SK-N-SH (cell line): ENCODE data around the gene CGN. TPM values are rescaled to one million over a fixed set of nuclear protein-coding genes. Genes with fewer than 3 reads are reported as not detected.

Experiments
- CTCF ChIA-PET: fragments of 300-600, 350-600 bp; formaldehyde crosslinking; extraction: SDS; loops from one replicate; lab custom pipeline; 2021; lab: Yijun Ruan, JAX
- POLR2A ChIA-PET: fragments of 350-600 bp; sonication (Branson Sonifier 250); formaldehyde crosslinking; extraction: SDS; loops from one replicate; lab custom pipeline; 2020; ENCODE audit warnings: antibody characterized with exemption, inconsistent platforms; lab: Yijun Ruan, JAX
- DNase-seq: peaks from one replicate; pipeline ENCODE4 v3.0.0; 2012
- H2AFZ ChIP-seq: fragments of 200-600 bp; sonication (generic); 2 replicates; pipeline ENCODE4 v1.8.1; 2016; ENCODE audit warnings: antibody characterized with exemption, mild to moderate bottlenecking, low read depth
- H3F3A ChIP-seq: fragments of 200-600 bp; sonication (generic); replicated peaks from 2 replicates; pipeline ENCODE3; 2016; ENCODE audit warnings: antibody characterized with exemption, mild to moderate bottlenecking; ENCODE audit not compliant: insufficient read depth
- H3K27ac ChIP-seq, 2 experiments: fragments of 200-500 bp in 1 of 2; fragments of 200-600 bp in 1 of 2; sonication (Bioruptor generic) in 1 of 2; sonication (generic), shearing (Covaris generic) in 1 of 2; 2 replicates each; pipeline versions ENCODE4 v1.5.1 to v1.6.1; 2014 to 2016; ENCODE audit warnings: low read depth in 2 of 2, inconsistent platforms in 1 of 2, low read length in 1 of 2, mild to moderate bottlenecking in 1 of 2, mixed read lengths in 1 of 2
- H3K27me3 ChIP-seq: fragments of 200-600 bp; sonication (generic), shearing (Covaris generic); 2 replicates; pipeline ENCODE4 v1.6.1; 2016; ENCODE audit warnings: mixed run types; ENCODE audit not compliant: insufficient read depth
- H3K36me3 ChIP-seq, 2 experiments: fragments of 200-500 bp in 1 of 2; fragments of 200-600 bp in 1 of 2; sonication (Bioruptor generic) in 1 of 2; sonication (generic) in 1 of 2; replicated peaks in 1 of 2; 2 replicates each; pipeline versions ENCODE3 to v1.5.1; 2014 to 2016; ENCODE audit warnings: low read length in 1 of 2, mild to moderate bottlenecking in 1 of 2; ENCODE audit not compliant: insufficient read depth in 2 of 2, control insufficient read depth in 1 of 2
- H3K4me1 ChIP-seq, 2 experiments: fragments of 200-500 bp in 1 of 2; fragments of 200-600 bp in 1 of 2; sonication (Bioruptor generic) in 1 of 2; sonication (generic), shearing (Covaris generic) in 1 of 2; 2 replicates each; pipeline versions ENCODE4 v1.5.1 to v1.6.1; 2014 to 2016; ENCODE audit warnings: low read depth in 1 of 2, low read length in 1 of 2, mixed run types in 1 of 2; ENCODE audit not compliant: insufficient read depth in 2 of 2, control insufficient read depth in 1 of 2
- H3K4me2 ChIP-seq: fragments of 200-600 bp; sonication (generic), shearing (Covaris generic); 2 replicates; pipeline ENCODE4 v1.6.1; 2017; ENCODE audit warnings: mixed run types
- H3K4me3 ChIP-seq, 2 experiments: fragments of 200-500 bp in 1 of 2; fragments of 200-600 bp in 1 of 2; sonication (Bioruptor generic) in 1 of 2; sonication (generic), shearing (Covaris generic) in 1 of 2; 2 replicates each; pipeline versions ENCODE4 v1.5.1 to v1.8.1; 2014 to 2016; ENCODE audit warnings: low read depth in 2 of 2, inconsistent platforms in 1 of 2, low read length in 1 of 2, mild to moderate bottlenecking in 1 of 2, mixed read lengths in 1 of 2, moderate library complexity in 1 of 2
- H3K79me2 ChIP-seq: fragments of 200-600 bp; sonication (generic); 2 replicates; pipeline ENCODE4 v1.8.1; 2017; ENCODE audit warnings: mild to moderate bottlenecking; ENCODE audit not compliant: insufficient read depth
- H3K9ac ChIP-seq: fragments of 200-600 bp; sonication (generic); 2 replicates; pipeline ENCODE4 v1.6.1; 2017; ENCODE audit warnings: mixed run types
- H3K9me2 ChIP-seq: fragments of 200-600 bp; sonication (generic); 2 replicates; pipeline ENCODE4 v1.6.1; 2017; ENCODE audit warnings: mixed run types
- H3K9me3 ChIP-seq: fragments of 200-600 bp; sonication (generic); 2 replicates; pipeline ENCODE4 v1.6.1; 2017; ENCODE audit warnings: mixed run types, mild to moderate bottlenecking, moderate library complexity
- H4K20me1 ChIP-seq: fragments of 200-600 bp; sonication (generic); 2 replicates; pipeline ENCODE4 v1.6.1; 2017; ENCODE audit warnings: mild to moderate bottlenecking, mixed run types; ENCODE audit not compliant: insufficient read depth
- ELF1 ChIP-seq: IDR thresholded peaks from 2 replicates; pipeline ENCODE4 v1.4.0; 2012
- FOSL2 ChIP-seq: IDR thresholded peaks from 2 replicates; pipeline ENCODE4 v1.4.0; 2012; ENCODE audit warnings: low read depth, mild to moderate bottlenecking, moderate library complexity, borderline replicate concordance
- FOXM1 ChIP-seq: IDR thresholded peaks from 2 replicates; pipeline ENCODE4 v1.4.0; 2012; ENCODE audit warnings: low read depth, mild to moderate bottlenecking
- JUND ChIP-seq: IDR thresholded peaks from 2 replicates; pipeline ENCODE4 v1.4.0; 2012
- MXI1 ChIP-seq: IDR thresholded peaks from 2 replicates; pipeline ENCODE4 v1.6.1; 2012; ENCODE audit warnings: mild to moderate bottlenecking, low read depth, low read length, improper control_type of control experiment
- NFIC ChIP-seq: IDR thresholded peaks from 2 replicates; pipeline ENCODE4 v1.4.0; 2012; ENCODE audit warnings: borderline replicate concordance
- RCOR1 ChIP-seq: fragments of 150-350 bp; IDR thresholded peaks from 2 replicates; pipeline ENCODE4 v1.6.1; 2017; ENCODE audit warnings: antibody characterized with exemption, low read length
- REST ChIP-seq: IDR thresholded peaks from 2 replicates; pipeline ENCODE4 v1.6.1; 2012; ENCODE audit warnings: mild to moderate bottlenecking, low read depth, low read length, moderate library complexity
- RFX5 ChIP-seq: IDR thresholded peaks from 2 replicates; pipeline ENCODE4 v1.6.1; 2012; ENCODE audit warnings: mild to moderate bottlenecking, improper control_type of control experiment, low read length
- SMC3 ChIP-seq: IDR thresholded peaks from 2 replicates; pipeline ENCODE4 v1.6.1; 2012; ENCODE audit warnings: low read depth, low read length, improper control_type of control experiment
- TAF1 ChIP-seq: IDR thresholded peaks from 2 replicates; pipeline ENCODE4 v1.6.1; 2012; ENCODE audit warnings: low read depth, mild to moderate bottlenecking, low read length, moderate library complexity, borderline replicate concordance
- TEAD4 ChIP-seq: IDR thresholded peaks from 2 replicates; pipeline ENCODE4 v1.4.0; 2012; ENCODE audit warnings: mild to moderate bottlenecking, borderline replicate concordance; ENCODE audit not compliant: insufficient read depth
- USF2 ChIP-seq: fragments of 150-350 bp; IDR thresholded peaks from 2 replicates; pipeline ENCODE4 v1.6.1; 2017; ENCODE audit warnings: antibody characterized with exemption, low read length, low read depth, borderline replicate concordance
- YY1 ChIP-seq: IDR thresholded peaks from 2 replicates; pipeline ENCODE4 v1.4.0; 2012; ENCODE audit warnings: low read depth, mild to moderate bottlenecking
- ZBTB33 ChIP-seq: IDR thresholded peaks from 2 replicates; pipeline ENCODE4 v1.4.0; 2012; ENCODE audit warnings: low read depth, borderline replicate concordance
- WGBS: methylation state at CpG from one replicate; pipeline ENCODE4 v1.1.6; 2017; ENCODE audit warnings: low lambda C conversion rate; 5-methylcytosine and 5-hydroxymethylcytosine counted together
- polyA plus RNA-seq, 3 experiments: library from polyadenylated mRNA; depleted of rRNA; stranded (reverse); fragments of >200 nt; gene quantifications; 2 replicates each; pipeline ENCODE4 v1.2.3, GENCODE V29; 2012

Gene CGN
- polyA plus RNA-seq, 1 of the 3 experiments (the other 2 are of a cell fraction): 0.36 TPM

- H3K4me1 ChIP-seq: peaks cover 0 to 6% of the 10 kb centered on the region in 2 experiments; a peak in 1 of 4 replicates
- no peak overlapping the region for H2AFZ ChIP-seq
- no peak overlapping the region for H3K27ac ChIP-seq
- TF ChIP-seq MXI1 (no peak), RFX5 (no peak), NFIC (no peak), RCOR1 (no peak), TEAD4 (no peak), SMC3 (no peak), TAF1 (no peak), ELF1 (no peak), ZBTB33 (no peak), USF2 (no peak), FOSL2 (no peak), FOXM1 (no peak), YY1 (no peak), REST (no peak), JUND (no peak)
- ChIA-PET CTCF (interaction anchor here (0.8 to 1.4 kb wide), 5 partner anchors 10 to 205 kb away, joined by 3 to 4 read pairs (median 3); no protein-coding TSS in a partner anchor), POLR2A (interaction anchor here (1.4 kb wide), 1 partner anchor 17 kb away, joined by 3 read pairs; the partner anchor contains the start of gene TUFT1)
- H3F3A ChIP-seq: no peaks in the 10 kb centered on the region
- H3K36me3 ChIP-seq: no peaks in the 10 kb centered on the region
- H3K27me3 ChIP-seq: no peaks in the 10 kb centered on the region
- WGBS: 84% methylated on average over 5 of the region's 5 CpGs
- H4K20me1 ChIP-seq: no peaks in the 10 kb centered on the region
- no peak for DNase-seq
- H3K9me3 ChIP-seq: no peaks in the 10 kb centered on the region
- H3K4me2 ChIP-seq: no peak overlapping the region
- H3K79me2 ChIP-seq: no peaks in the 10 kb centered on the region
- no peak overlapping the region for H3K9ac ChIP-seq
- H3K9me2 ChIP-seq: no peaks in the 10 kb centered on the region
- no peak overlapping the region for H3K4me3 ChIP-seq
Measured at GRCh38 chr1:151523326-151523725, 12.1 kb downstream of the CGN start.
